HG03575 (cell line): Measurements from ENCODE around the gene ST6GAL1.
"Not testable (repeated sequence)": the region's sequence is repeated elsewhere in the genome, so short reads cannot be mapped to it uniquely, and the experiment has no call there.

Source experiments
- ATAC-seq: cut with Tn5 transposase; IDR thresholded peaks from one replicate; pipeline ENCODE4 v1.9.1; 2021; ENCODE audit not compliant: unreplicated experiment, insufficient number of reproducible peaks, low FRiP score; ENCODE audit errors: extremely low read depth

Gene ST6GAL1

GRCh38 chr3:186963636-186964035 lies 33.3 kb downstream of the ST6GAL1 start:
- ATAC-seq = no peak

- ATAC-seq = no peak
Observed at GRCh38 chr3:186964071-186964470, 33.7 kb downstream of the ST6GAL1 start.

- no peak for ATAC-seq
Observed at GRCh38 chr3:186964616-186965015, 34.3 kb downstream of the ST6GAL1 start.

- ATAC-seq = no peak
Observed at GRCh38 chr3:186965141-186965879, 35.0 kb downstream of the ST6GAL1 start.

- ATAC-seq = no peak
Observed at GRCh38 chr3:186966406-186966805, 36.1 kb downstream of the ST6GAL1 start.

GRCh38 chr3:186967236-186967635 lies 36.9 kb downstream of the ST6GAL1 start:
- not testable (repeated sequence) for ATAC-seq

- ATAC-seq = no peak
Observed at GRCh38 chr3:186967686-186968085, 37.4 kb downstream of the ST6GAL1 start.

GRCh38 chr3:186969607-186970006 lies 39.3 kb downstream of the ST6GAL1 start:
- ATAC-seq = no peak

GRCh38 chr3:186971106-186971505 lies 40.8 kb downstream of the ST6GAL1 start:
- not testable (repeated sequence) for ATAC-seq

GRCh38 chr3:186971578-186971977 lies 41.3 kb downstream of the ST6GAL1 start:
- no peak for ATAC-seq

- no peak for ATAC-seq
Observed at GRCh38 chr3:186973702-186974101, 43.4 kb downstream of the ST6GAL1 start.

- ATAC-seq = no peak
Observed at GRCh38 chr3:186974824-186975313, 44.5 kb downstream of the ST6GAL1 start.

- no peak for ATAC-seq
Observed at GRCh38 chr3:186975726-186976125, 45.4 kb downstream of the ST6GAL1 start.

- no peak for ATAC-seq
Observed at GRCh38 chr3:186976837-186977750, 46.8 kb downstream of the ST6GAL1 start.

GRCh38 chr3:186978712-186979111 lies 48.4 kb downstream of the ST6GAL1 start:
- ATAC-seq = no peak

- ATAC-seq = no peak
Observed at GRCh38 chr3:186979852-186980251, 49.5 kb downstream of the ST6GAL1 start.

- ATAC-seq = no peak
Observed at GRCh38 chr3:186980989-186981388, 50.7 kb downstream of the ST6GAL1 start.

GRCh38 chr3:186983659-186984058 lies 53.3 kb downstream of the ST6GAL1 start:
- ATAC-seq = no peak

GRCh38 chr3:186984064-186984463 lies 53.7 kb downstream of the ST6GAL1 start:
- no peak for ATAC-seq
